Adrenal gland (tissue), 12 donors: Measurements from ENCODE around the gene GALNT1. TPM values are rescaled to one million over a fixed set of nuclear protein-coding genes. Genes with fewer than 3 reads are reported as not detected.

Experiments used
- DNase-seq, 7 donors: peaks; one replicate each; pipeline ENCODE4 v3.0.0-alpha.2; 2019 to 2020
- H3K27ac ChIP-seq, 5 donors: fragments of 200-600 bp; sonication (generic) in 4 of 5; 1 replicate in 3 of 5; 2 replicates in 2 of 5; pipeline versions ENCODE4 v1.5.1 to v1.8.0; 2016 to 2020; ENCODE audit warnings: mild to moderate bottlenecking in 1 of 5
- H3K27me3 ChIP-seq: fragments of 200-600 bp; 2 replicates; pipeline ENCODE4 v1.8.0; 2021
- H3K36me3 ChIP-seq, 2 donors: fragments of 200-600 bp; replicated peaks in 1 of 2; 1 replicate in 1 of 2; 2 replicates in 1 of 2; pipeline versions ENCODE4 v1.5.1 to v1.8.0; 2018 to 2022
- H3K4me1 ChIP-seq, 2 donors: fragments of 200-600 bp; replicated peaks in 1 of 2; 1 replicate in 1 of 2; 2 replicates in 1 of 2; pipeline versions ENCODE4 v1.5.1 to v1.8.0; 2018 to 2021
- H3K4me3 ChIP-seq, 4 donors: fragments of 200-600 bp; sonication (generic) in 3 of 4; one replicate each; pipeline ENCODE4 v1.5.1; 2016 to 2018
- H3K9me3 ChIP-seq, 3 donors: fragments of 200-600 bp; sonication (generic) in 1 of 3; replicated peaks in 1 of 3; 1 replicate in 2 of 3; 2 replicates in 1 of 3; pipeline versions ENCODE4 v1.5.1 to v1.8.0; 2016 to 2021
- POLR2A ChIP-seq, 2 donors: fragments of 450-650 bp; IDR thresholded peaks; one replicate each; pipeline ENCODE4 v1.6.1; 2017; ENCODE audit warnings: antibody characterized with exemption in 2 of 2, mild to moderate bottlenecking in 2 of 2, moderate library complexity in 1 of 2
- WGBS, 4 donors: extraction: QIAGEN DNeasy Blood & Tissue Kit in 2 of 4; methylation state at CpG; one replicate each; pipeline versions ENCODE4 v1.1.5 to v1.1.7; 2013 to 2017; 5-methylcytosine and 5-hydroxymethylcytosine counted together
- intact Hi-C, 2 donors: fragments of 100-400 bp; cut with DNase I; formaldehyde crosslinking; loops; one replicate each; pipeline versions ENCODE4 v1.14.1 to v1.15.0; 2022 to 2023
- polyA plus RNA-seq, 3 donors: library from polyadenylated mRNA; stranded (reverse); fragments of 200-250 nt in 2 of 3; fragments of 350-450 nt in 1 of 3; fragmentation: Illumina TruSeq in 1 of 3; extraction: RNeasy Lipid Tissue Mini Kit (QIAGEN cat#74804) in 1 of 3; gene quantifications; one replicate each; pipeline ENCODE4 v1.2.3, GENCODE V29; 2013 to 2014
- total RNA-seq, 9 donors: library from RNA; depleted of rRNA in 4 of 9; stranded (reverse); fragments of >200 nt in 4 of 9; fragments of 120-200 nt in 1 of 9; fragmentation: NEBNext Ultra II Directional in 1 of 9; extraction: Animal tissue kit (Norgen Biotek cat#: 25700) in 1 of 9; gene quantifications; one replicate each; pipeline versions ENCODE4 v1.1.0 to v1.2.4, GENCODE V29; 2013 to 2023
- TF ChIP-seq, protein P1 (sequence below), 6 experiments: fragments of 450-650 bp in 4 of 6; fragments of 200-600 bp in 2 of 6; sonication (generic) in 1 of 6; IDR thresholded peaks; 1 replicate in 5 of 6; 2 replicates in 1 of 6; pipeline versions ENCODE4 v1.5.1 to v1.8.0; 2016 to 2021; ENCODE audit warnings: antibody characterized with exemption in 6 of 6, mild to moderate bottlenecking in 2 of 6, moderate library complexity in 1 of 6
- donor health status: healthy with polysubstance abuse.
- donor health status: Bipolar disorder and iron deficiency.
- donor health status: DM: yes; HTN: yes; CAD: no.
- donor health status: DM: no; HTN: no; CAD: no.
- donor health status: DM: no; HTN: no; CAD: no.
- donor health status: DM: yes; HTN: yes; CAD: no.

GALNT1 gene
- total and polyA plus RNA-seq, 12 donors: 9.7 to 130 (median 65.4) TPM

DNA sequence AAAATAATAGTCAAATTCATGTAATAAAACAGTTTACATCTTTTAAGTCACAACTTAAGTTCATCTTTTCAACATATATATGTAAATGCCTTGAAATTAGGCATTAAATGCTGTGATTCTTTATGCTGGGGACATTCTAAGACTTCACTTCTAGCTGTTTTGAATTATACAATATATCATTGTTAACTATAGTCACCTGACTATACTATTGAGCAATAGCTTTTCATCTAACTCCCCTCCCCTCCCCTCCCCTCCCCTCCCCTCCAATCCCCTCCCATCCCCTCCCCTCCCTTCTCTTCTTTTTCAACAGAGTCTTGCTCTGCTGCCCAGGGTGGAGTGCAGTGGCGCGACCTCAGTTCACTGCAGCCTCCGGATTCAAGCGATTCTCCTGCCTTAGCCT lies 16.2 kb downstream of the GALNT1 start:
- Histone ChIP-seq H3K9me3 (peaks cover 0 to 12% (median 0%) of the 10 kb centered on the region in 3 donors), H3K27ac (no peak overlapping the region), H3K4me1 (peaks cover 0 to 10% of the 10 kb centered on the region in 2 donors), H3K27me3 (no peaks in the 10 kb centered on the region), H3K36me3 (no peaks in the 10 kb centered on the region), H3K4me3 (no peak overlapping the region)
- WGBS, 4 donors: 96 to 100% (median 99%) methylated on average over 4 of the region's 4 CpGs
- intact Hi-C loops: no loop called here
- TF ChIP-seq POLR2A (IDR thresholded peaks at IDR 0.05): no peak
- DNase-seq: no peak

DNA sequence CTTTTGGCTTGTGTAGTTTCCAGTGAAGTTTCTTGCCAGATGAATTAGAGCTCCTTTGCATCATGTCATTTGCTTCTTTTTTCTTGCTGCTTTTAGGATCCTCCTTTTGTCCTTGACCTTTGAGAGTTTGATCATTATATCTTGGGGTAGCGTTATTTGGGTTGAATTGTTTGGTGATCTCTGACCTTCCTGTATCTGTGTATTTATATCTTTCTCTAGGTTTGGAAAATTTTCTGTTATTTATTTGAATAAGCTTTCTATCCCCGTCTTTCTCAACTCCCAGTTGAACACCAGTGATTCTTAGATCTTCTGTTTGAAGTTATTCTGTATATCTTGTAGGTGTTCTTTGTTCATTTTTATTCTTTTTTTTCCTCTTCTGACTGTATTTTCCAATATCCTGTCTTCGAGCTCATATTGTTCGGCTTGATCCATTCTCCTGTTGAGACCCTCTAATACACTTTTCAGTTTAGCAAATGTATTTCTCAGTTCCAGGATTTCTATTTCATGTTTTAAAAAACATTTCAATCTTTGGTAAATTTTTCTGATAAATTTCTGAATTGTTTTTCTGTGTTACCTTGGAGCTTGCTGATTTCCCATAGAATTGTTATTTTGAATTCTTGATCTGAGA lies 20.8 kb downstream of the GALNT1 start:
- DNase-seq: no peak
- WGBS, 4 donors: 76 to 90% (median 84%) methylated on average over 4 of the region's 4 CpGs
- TF ChIP-seq POLR2A (IDR thresholded peaks at IDR 0.05): no peak
- TF ChIP-seq, protein P1, sequence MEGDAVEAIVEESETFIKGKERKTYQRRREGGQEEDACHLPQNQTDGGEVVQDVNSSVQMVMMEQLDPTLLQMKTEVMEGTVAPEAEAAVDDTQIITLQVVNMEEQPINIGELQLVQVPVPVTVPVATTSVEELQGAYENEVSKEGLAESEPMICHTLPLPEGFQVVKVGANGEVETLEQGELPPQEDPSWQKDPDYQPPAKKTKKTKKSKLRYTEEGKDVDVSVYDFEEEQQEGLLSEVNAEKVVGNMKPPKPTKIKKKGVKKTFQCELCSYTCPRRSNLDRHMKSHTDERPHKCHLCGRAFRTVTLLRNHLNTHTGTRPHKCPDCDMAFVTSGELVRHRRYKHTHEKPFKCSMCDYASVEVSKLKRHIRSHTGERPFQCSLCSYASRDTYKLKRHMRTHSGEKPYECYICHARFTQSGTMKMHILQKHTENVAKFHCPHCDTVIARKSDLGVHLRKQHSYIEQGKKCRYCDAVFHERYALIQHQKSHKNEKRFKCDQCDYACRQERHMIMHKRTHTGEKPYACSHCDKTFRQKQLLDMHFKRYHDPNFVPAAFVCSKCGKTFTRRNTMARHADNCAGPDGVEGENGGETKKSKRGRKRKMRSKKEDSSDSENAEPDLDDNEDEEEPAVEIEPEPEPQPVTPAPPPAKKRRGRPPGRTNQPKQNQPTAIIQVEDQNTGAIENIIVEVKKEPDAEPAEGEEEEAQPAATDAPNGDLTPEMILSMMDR (IDR thresholded peaks at IDR 0.05): no peak
- Histone ChIP-seq H3K9me3 (peaks cover 0 to 13% (median 0%) of the 10 kb centered on the region in 3 donors), H3K4me1 (peaks cover 0 to 3% of the 10 kb centered on the region in 2 donors), H3K4me3 (no peak overlapping the region), H3K27ac (no peak overlapping the region), H3K36me3 (no peaks in the 10 kb centered on the region), H3K27me3 (no peaks in the 10 kb centered on the region)
- intact Hi-C loops: no loop called here

DNA sequence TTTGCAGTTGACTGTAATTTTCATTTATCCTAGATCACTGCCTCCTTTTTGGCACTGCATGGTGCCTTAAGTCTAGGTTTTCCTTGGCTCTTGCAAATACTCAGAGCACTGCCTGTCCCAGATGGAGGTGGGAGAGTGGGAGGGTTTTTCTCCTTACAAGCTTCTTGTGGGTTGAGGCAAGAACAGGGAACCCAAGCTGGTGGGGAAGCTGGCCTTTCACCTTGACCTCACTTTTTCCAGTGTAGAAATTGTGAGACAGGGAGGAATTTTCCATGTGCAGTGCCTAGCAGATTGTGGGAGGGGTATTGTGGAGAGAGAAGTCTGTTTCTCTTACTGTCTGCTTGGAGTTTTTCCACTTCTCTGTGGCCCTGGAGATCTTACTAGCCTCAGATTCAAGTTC lies 21.5 kb downstream of the GALNT1 start:
- H3K4me1 ChIP-seq: peaks cover 0 to 3% of the 10 kb centered on the region in 2 donors
- H3K36me3 ChIP-seq: no peaks in the 10 kb centered on the region
- no peaks in the 10 kb centered on the region for H3K27me3 ChIP-seq
- peaks cover 0 to 13% (median 0%) of the 10 kb centered on the region in 3 donors for H3K9me3 ChIP-seq
- H3K27ac ChIP-seq: no peak overlapping the region
- H3K4me3 ChIP-seq: no peak overlapping the region
- DNase-seq: no peak
- intact Hi-C loops: no loop called here
- TF ChIP-seq POLR2A (IDR thresholded peaks at IDR 0.05): no peak
- TF ChIP-seq, protein P1 (IDR thresholded peaks at IDR 0.05): no peak

DNA sequence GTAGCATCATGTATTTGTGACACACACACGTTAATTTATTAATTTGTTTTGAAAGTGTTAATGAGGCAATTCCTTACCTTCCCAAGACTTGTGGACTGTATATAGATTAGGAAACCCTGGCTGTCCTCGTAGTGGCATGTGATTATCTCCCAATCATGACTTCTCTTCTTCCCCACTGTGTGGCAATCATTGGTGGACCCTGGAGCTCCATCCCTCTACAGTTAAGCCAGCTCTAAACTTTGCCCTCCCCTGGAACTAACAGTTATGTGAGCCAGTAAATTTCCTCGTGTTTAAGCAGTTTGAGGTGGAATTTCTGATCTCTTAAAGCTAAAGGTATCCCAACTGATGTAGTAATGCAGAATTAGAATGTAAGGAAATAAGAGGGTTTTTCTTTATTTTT lies 22.0 kb downstream of the GALNT1 start:
- H3K27me3 ChIP-seq: no peaks in the 10 kb centered on the region
- peaks cover 0 to 3% of the 10 kb centered on the region in 2 donors for H3K4me1 ChIP-seq
- no peak overlapping the region for H3K4me3 ChIP-seq
- peaks cover 0 to 13% (median 0%) of the 10 kb centered on the region in 3 donors for H3K9me3 ChIP-seq
- no peak for DNase-seq
- H3K27ac ChIP-seq: no peak overlapping the region
- 91 to 98% (median 95%) methylated on average over 3 of the region's 3 CpGs for WGBS, 4 donors
- no peaks in the 10 kb centered on the region for H3K36me3 ChIP-seq
- TF ChIP-seq, protein P1 (IDR thresholded peaks at IDR 0.05): no peak
- no peak for TF ChIP-seq POLR2A (IDR thresholded peaks at IDR 0.05)
- intact Hi-C loops: no loop called here

DNA sequence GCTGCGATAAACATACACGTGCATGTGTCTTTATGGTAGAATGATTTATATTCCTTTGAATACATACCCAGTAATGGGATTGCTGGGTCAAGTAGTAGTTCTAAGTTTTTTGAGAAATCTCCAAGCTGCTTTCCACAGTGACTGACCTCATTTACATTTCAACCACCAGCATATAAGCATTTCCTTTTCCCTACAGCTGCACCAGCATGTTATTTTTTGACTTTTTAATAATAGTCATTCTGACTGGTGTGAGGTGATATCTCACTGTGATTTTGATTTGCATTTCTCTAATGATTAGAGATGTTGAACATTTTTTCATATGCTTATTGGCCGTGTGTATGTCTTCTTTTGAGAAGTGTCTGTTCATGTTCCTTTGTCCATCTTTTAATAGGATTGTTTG lies 22.8 kb downstream of the GALNT1 start:
- Histone ChIP-seq H3K4me3 (no peak overlapping the region), H3K9me3 (peaks cover 0 to 13% (median 0%) of the 10 kb centered on the region in 3 donors), H3K27me3 (no peaks in the 10 kb centered on the region), H3K4me1 (peaks cover 0 to 3% of the 10 kb centered on the region in 2 donors), H3K27ac (no peak overlapping the region), H3K36me3 (no peaks in the 10 kb centered on the region)
- intact Hi-C loops: no loop called here
- 92 to 99% (median 94%) methylated on average over 3 of the region's 3 CpGs for WGBS, 4 donors
- DNase-seq: no peak
- TF ChIP-seq POLR2A (IDR thresholded peaks at IDR 0.05): no peak
- TF ChIP-seq, protein P1 (IDR thresholded peaks at IDR 0.05): no peak
